ENCODE results near the gene ARHGAP10. TPM values are rescaled to one million over a fixed set of nuclear protein-coding genes. Genes with fewer than 3 reads are reported as not detected.

Gene ARHGAP10
- total RNA-seq, 4 donors from 2014 or later = 26.5 to 117 (median 29.7) TPM

GRCh38 chr4:147829401-147830101 lies 97.7 kb downstream of the ARHGAP10 start:
- no peak for DNase-seq

GRCh38 chr4:147830102-147830463 lies 98.2 kb downstream of the ARHGAP10 start:
- Histone ChIP-seq H3K36me3 (peaks cover 0 to 5% (median 0%) of the 10 kb centered on the region in 3 donors), H3K4me3 (no peak overlapping the region), H3K9me3 (peaks cover 0 to 6% (median 0%) of the 10 kb centered on the region in 3 donors), H3K27me3 (no peaks in the 10 kb centered on the region), H3K4me1 (peaks cover 22 to 88% (median 48%) of the 10 kb centered on the region in 3 donors), H3K27ac (peak overlapping the region; percentile 68 to 93 (median 90))
- WGBS, 2 donors = 82 to 85% methylated on average over 3 of the region's 3 CpGs
- intact Hi-C loops (cut with DNase I) = no loop called here
- DNase-seq = no peak
- no peak for TF ChIP-seq POLR2A (IDR thresholded peaks at IDR 0.05)
- TF ChIP-seq CTCF (IDR thresholded peaks at IDR 0.05) = no peak

More at GRCh38 chr4:147829401-147830101, 97.7 kb downstream of the ARHGAP10 start:
- Histone ChIP-seq H3K9me3 (peaks cover 0 to 6% (median 0%) of the 10 kb centered on the region in 3 donors), H3K4me3 (no peak overlapping the region), H3K4me1 (peaks cover 19 to 91% (median 48%) of the 10 kb centered on the region in 3 donors), H3K36me3 (peaks cover 0 to 11% (median 0%) of the 10 kb centered on the region in 3 donors), H3K27me3 (no peaks in the 10 kb centered on the region), H3K27ac (peak overlapping the region; percentile 68 to 93 (median 90))
- 46 to 54% methylated on average over 7 to 9 of the region's 13 CpGs for WGBS, 2 donors
- intact Hi-C loops (cut with DNase I) = no loop called here
- TF ChIP-seq CTCF (IDR thresholded peaks at IDR 0.05) (no peak), POLR2A (IDR thresholded peaks at IDR 0.05) (no peak)

DNA sequence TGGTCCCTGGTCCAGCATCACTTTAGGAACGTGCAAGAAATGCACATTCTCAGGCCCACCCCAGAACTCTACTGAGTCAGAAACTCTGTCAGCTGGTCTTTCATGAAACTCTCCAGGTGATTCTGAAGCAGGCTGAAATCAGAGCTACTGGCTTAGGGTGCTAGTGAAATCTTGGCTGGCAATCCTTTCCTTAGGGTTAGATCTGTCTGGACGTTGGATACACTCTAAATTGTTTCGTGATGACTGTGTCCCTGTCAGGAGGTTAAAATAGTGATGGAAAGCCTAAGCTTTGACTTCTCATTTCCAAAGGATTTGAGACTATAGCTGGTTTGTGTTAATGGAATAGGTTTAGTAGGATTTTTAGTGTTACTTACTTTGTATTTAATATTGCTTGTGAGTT lies 99.1 kb downstream of the ARHGAP10 start:
- Histone ChIP-seq H3K36me3 (peaks cover 0 to 5% (median 0%) of the 10 kb centered on the region in 3 donors), H3K4me1 (peaks cover 25 to 85% (median 40%) of the 10 kb centered on the region in 3 donors), H3K9me3 (peaks cover 0 to 6% (median 0%) of the 10 kb centered on the region in 3 donors), H3K27ac (peak overlapping the region; percentile 68 to 93 (median 90)), H3K27me3 (no peaks in the 10 kb centered on the region), H3K4me3 (no peak overlapping the region)
- no peak for DNase-seq
- TF ChIP-seq CTCF (IDR thresholded peaks at IDR 0.05) (no peak), POLR2A (IDR thresholded peaks at IDR 0.05) (no peak)
- 36 to 44% methylated on average over 3 of the region's 3 CpGs for WGBS, 2 donors
- intact Hi-C loops (cut with DNase I) = no loop called here

GRCh38 chr4:147831551-147832171 lies 99.8 kb downstream of the ARHGAP10 start:
- Histone ChIP-seq H3K4me3 (no peak overlapping the region), H3K4me1 (peaks cover 25 to 85% (median 39%) of the 10 kb centered on the region in 3 donors), H3K27ac (peak overlapping the region; percentile 68 to 93 (median 90)), H3K27me3 (no peaks in the 10 kb centered on the region), H3K9me3 (peaks cover 0 to 6% (median 0%) of the 10 kb centered on the region in 3 donors), H3K36me3 (peaks cover 0 to 5% (median 0%) of the 10 kb centered on the region in 3 donors)
- 5 to 10% methylated on average over 4 to 5 of the region's 5 CpGs for WGBS, 2 donors
- intact Hi-C loops (cut with DNase I) = no loop called here
- DNase-seq = no peak
- TF ChIP-seq POLR2A (IDR thresholded peaks at IDR 0.05) (peak in 1 of 4 donors; percentile 7), CTCF (IDR thresholded peaks at IDR 0.05) (no peak)

DNA sequence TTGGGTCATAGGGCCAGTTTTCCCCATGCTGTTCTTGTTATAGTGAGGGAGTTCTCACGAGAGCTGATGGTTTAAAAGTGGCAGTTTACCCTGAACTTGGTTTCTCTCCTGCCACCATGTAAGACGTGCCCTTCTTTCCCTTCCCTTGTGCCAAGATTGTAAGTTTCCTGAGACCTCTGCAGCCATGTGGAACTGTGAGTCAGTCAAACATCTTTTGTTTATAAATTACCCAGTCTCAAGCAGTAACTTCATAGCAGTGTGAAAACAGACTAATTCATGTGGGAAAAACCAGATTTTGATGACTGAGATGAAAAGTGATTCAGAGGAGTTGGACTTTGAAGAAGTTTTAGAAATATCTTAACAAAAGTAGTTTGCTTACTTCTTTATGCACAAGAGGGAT lies 101.4 kb downstream of the ARHGAP10 start:
- WGBS, 2 donors = 57 to 58% methylated on average over 2 of the region's 2 CpGs
- peak overlapping the region in 3 of 4 donors; percentile 66 to 93 (median 87) for H3K27ac ChIP-seq
- H3K4me3 ChIP-seq = no peak overlapping the region
- H3K36me3 ChIP-seq = peaks cover 0 to 5% (median 0%) of the 10 kb centered on the region in 3 donors
- no peak for DNase-seq
- TF ChIP-seq CTCF (IDR thresholded peaks at IDR 0.05) (no peak), POLR2A (IDR thresholded peaks at IDR 0.05) (no peak)
- H3K9me3 ChIP-seq = peaks cover 0 to 6% (median 0%) of the 10 kb centered on the region in 3 donors
- intact Hi-C loops (cut with DNase I) = no loop called here
- no peaks in the 10 kb centered on the region for H3K27me3 ChIP-seq
- peaks cover 24 to 70% (median 39%) of the 10 kb centered on the region in 3 donors for H3K4me1 ChIP-seq

All from esophagus squamous epithelium (tissue), 5 donors.